GM19240 (cell line): Measurements from ENCODE around the gene SMCHD1.
"Not testable (repeated sequence)": the region's sequence is repeated elsewhere in the genome, so short reads cannot be mapped to it uniquely, and the experiment has no call there.

Experiments used
- DNase-seq: peaks from one replicate; pipeline ENCODE4 v3.0.0; 2011; ENCODE audit warnings: low spot score; ENCODE audit not compliant: insufficient read length

Gene SMCHD1

DNA sequence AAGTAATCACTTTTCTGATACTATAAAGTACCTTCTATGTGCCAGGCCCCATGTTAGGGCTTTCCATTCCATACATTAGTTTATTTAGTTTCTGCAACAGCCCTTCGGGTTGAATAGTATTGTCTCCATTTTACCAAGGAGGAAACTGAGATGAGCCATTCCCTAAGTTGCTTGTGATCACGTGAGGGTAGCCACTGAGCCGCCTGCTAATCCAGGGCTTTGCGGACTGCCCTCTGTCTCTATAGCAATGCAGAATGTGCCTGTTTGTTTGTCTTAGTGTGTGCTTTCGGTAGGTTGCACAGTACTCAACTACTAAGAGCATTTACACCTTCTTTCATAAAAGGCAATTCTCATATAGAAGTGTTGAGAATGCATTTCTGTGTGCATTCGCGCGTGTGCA lies 196.2 kb downstream of the SMCHD1 start:
- no peak for DNase-seq

DNA sequence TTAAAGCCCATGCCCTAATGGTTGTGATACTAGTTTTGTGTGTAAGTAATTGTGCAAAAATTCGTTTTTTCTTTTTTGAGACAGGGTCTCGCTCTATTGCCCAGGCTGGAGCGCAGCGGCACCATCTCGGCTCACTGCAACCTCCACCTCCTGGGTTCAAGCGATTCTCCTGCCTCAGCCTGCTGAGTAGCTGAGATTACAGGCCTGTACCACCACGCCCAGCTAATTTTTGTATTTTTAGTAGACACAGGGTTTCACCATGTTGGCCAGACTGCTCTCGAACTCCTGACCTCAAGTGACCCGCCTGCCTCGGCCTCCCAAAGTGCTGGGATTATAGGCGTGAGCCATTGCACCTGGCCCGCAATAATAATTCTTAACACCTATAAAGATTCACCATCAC lies 196.9 kb downstream of the SMCHD1 start:
- not testable (repeated sequence) for DNase-seq

DNA sequence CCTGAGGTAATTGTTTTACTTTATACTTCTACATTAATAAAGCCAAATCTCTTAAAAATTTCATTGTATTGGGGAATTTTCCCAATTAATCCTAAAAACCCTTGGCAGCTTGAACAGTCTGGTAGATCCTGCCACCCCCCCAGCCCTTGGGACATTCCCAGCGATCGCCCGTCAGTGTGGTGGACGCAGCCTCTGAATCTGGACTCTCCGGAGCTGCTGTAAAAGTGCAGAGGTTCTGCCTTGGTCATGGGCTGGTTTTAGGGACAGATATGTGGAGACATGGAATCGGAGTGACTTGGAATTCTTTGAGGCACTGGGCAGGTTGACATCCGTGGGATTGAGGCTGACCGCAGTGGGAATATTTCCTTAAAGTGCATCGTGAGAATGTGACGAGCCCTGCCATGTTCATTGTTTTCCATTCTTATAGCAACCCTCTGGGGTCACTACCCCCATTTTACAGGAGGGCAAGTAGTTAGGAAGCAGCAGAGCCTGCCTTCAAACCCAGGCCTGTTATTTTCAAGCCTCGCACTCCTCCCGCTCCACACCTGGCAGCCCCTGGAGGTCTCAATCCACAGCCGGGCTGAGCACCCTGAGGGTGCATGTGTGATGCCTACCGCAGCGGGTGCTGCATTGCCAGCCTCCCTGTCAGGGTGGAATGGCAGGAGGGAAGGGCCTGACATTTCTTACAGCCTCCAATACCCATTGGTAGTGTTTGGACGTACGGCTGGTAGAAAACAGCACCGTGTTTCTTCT lies 197.8 kb downstream of the SMCHD1 start:
- no peak for DNase-seq

DNA sequence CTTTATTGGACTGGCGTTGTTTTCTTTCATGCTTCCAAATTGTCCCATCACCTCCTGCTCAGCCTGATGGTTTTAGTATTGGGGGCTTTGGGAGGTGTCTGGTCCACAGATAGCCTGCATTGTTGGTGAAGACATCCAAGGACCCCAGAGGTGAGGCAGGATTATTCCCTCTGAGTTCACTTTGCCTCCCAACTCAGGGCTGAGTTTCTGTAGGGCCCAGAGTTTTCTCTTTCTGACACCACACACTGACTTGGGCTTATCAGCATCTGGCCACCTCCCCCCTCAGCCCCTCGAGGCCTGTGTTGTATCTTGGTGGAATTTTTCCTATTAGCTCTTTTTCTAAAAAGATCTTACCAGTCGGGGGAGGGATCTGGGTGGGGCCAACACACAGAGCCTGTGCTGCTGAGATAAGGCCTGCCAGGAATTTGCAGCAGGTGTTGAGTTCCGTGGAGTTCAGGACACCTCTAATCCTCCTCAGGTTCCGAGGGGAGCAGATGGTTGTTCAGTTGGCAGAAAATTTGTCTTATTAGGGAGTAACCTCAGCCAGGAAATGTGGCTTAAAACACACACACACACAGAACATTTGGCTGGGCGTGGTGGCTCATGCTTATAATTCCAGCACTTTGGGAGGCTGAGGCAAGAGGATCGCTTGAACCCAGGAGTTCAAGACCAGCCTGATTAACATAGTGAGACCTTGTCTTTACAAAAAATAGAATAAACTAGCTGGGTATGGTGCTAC lies 198.6 kb downstream of the SMCHD1 start:
- no peak for DNase-seq
